Measurements from ENCODE around the gene YAF2. TPM values are rescaled to one million over a fixed set of nuclear protein-coding genes. Genes with fewer than 3 reads are reported as not detected.

YAF2 gene
- total RNA-seq, 1 donor: 19.9 TPM

DNA sequence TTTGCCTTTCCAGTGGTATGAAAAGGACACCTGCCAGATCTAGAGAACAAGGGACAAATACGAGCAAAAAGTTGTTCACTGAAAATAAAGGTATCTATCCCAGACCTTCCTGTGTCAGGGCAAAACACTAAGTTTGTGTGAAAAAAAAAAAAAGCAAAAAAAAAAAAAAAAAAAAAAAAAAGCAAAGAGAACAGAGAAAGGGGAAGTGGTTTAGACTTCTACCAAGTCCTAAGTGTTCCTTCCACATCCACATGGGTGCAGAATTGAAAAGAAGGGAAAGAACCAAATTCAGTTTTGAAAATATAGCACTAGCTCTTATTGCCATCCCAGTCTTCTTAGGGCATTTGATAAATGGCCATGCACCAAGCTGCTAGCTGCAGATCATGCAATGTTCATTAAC is 46.1 kb upstream of the YAF2 start:
- no peak for DNase-seq (ENCODE audit: insufficient read length, low spot score, missing footprints)
- H3K4me1 ChIP-seq (ENCODE audit: insufficient read depth, low read length): no peaks in the 10 kb centered on the region

DNA sequence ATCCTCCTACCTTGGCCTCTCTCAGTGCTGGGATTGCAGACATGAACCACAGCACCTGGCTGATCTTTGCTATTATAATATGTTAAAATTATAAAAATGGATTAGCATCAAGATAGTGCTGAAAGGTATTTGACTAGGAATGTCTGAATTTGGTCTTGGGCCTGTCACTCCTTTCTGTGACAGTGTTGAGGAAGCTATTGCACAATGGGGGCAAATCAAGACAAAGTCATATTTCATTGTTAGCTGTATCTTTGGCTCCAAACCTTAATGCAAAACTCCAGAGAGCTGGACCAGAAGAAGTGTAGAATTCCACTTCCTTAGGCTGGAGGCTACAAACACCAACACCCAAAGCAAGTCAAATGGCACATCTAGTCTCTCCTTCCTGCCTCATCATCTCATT is 45.7 kb upstream of the YAF2 start:
- H3K4me1 ChIP-seq (ENCODE audit: insufficient read depth, low read length): no peaks in the 10 kb centered on the region
- H3K79me2 ChIP-seq (ENCODE audit: insufficient read depth, low read length): no peaks in the 10 kb centered on the region
- no peak for DNase-seq (ENCODE audit: insufficient read length, low spot score, missing footprints)
- no peak overlapping the region for H3K27ac ChIP-seq (ENCODE audit: low read depth, low read length)
- no peaks in the 10 kb centered on the region for H3K9me3 ChIP-seq (ENCODE audit: low read depth, low read length)
- H3K4me3 ChIP-seq (ENCODE audit: insufficient read depth, low read length): no peak overlapping the region
- no peak overlapping the region for H2AFZ ChIP-seq (ENCODE audit: low read length)
- TF ChIP-seq, protein P1, sequence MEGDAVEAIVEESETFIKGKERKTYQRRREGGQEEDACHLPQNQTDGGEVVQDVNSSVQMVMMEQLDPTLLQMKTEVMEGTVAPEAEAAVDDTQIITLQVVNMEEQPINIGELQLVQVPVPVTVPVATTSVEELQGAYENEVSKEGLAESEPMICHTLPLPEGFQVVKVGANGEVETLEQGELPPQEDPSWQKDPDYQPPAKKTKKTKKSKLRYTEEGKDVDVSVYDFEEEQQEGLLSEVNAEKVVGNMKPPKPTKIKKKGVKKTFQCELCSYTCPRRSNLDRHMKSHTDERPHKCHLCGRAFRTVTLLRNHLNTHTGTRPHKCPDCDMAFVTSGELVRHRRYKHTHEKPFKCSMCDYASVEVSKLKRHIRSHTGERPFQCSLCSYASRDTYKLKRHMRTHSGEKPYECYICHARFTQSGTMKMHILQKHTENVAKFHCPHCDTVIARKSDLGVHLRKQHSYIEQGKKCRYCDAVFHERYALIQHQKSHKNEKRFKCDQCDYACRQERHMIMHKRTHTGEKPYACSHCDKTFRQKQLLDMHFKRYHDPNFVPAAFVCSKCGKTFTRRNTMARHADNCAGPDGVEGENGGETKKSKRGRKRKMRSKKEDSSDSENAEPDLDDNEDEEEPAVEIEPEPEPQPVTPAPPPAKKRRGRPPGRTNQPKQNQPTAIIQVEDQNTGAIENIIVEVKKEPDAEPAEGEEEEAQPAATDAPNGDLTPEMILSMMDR (IDR thresholded peaks at IDR 0.05; ENCODE audit: extremely low read depth, low read depth, low read length): no peak
- H3K4me2 ChIP-seq (ENCODE audit: insufficient read depth, low read length): no peak overlapping the region
- H4K20me1 ChIP-seq (ENCODE audit: insufficient read depth, low read length): no peaks in the 10 kb centered on the region
- H3K36me3 ChIP-seq (ENCODE audit: insufficient read depth, low read length): no peaks in the 10 kb centered on the region
- no peaks in the 10 kb centered on the region for H3K27me3 ChIP-seq (ENCODE audit: insufficient read depth, low read length)

More for the DNA sequence above, 46.1 kb upstream of the YAF2 start:
- Histone ChIP-seq H3K27me3 (ENCODE audit: insufficient read depth, low read length) (no peaks in the 10 kb centered on the region), H3K36me3 (ENCODE audit: insufficient read depth, low read length) (no peaks in the 10 kb centered on the region), H3K9me3 (ENCODE audit: low read depth, low read length) (no peaks in the 10 kb centered on the region), H2AFZ (ENCODE audit: low read length) (no peak overlapping the region), H3K4me3 (ENCODE audit: insufficient read depth, low read length) (no peak overlapping the region), H3K4me2 (ENCODE audit: insufficient read depth, low read length) (no peak overlapping the region), H3K27ac (ENCODE audit: low read depth, low read length) (no peak overlapping the region), H3K79me2 (ENCODE audit: insufficient read depth, low read length) (no peaks in the 10 kb centered on the region), H4K20me1 (ENCODE audit: insufficient read depth, low read length) (no peaks in the 10 kb centered on the region)
- TF ChIP-seq, protein P1 (IDR thresholded peaks at IDR 0.05; ENCODE audit: extremely low read depth, low read depth, low read length): no peak

DNA sequence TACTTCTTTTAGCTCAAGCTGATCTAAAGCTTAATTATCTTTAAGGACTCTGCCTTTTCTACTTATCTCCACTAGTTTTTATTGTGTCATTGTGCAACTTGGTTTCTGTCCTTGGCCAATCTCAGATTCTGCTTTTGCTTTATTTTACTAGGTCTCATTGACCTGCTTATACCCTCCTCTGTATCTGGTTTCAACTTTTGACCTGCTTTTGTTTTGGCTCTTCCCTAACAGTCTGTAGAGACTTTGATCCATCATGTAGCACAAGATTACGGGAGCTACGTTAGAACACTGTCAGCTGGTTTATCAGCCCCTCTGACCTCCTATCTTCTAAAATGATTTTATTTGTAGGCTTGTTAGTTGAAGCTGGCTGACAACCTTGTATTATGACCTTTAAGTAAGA is 44.2 kb upstream of the YAF2 start:
- H3K4me2 ChIP-seq (ENCODE audit: insufficient read depth, low read length): no peak overlapping the region
- no peak for DNase-seq (ENCODE audit: insufficient read length, low spot score, missing footprints)
- no peaks in the 10 kb centered on the region for H4K20me1 ChIP-seq (ENCODE audit: insufficient read depth, low read length)
- no peaks in the 10 kb centered on the region for H3K9me3 ChIP-seq (ENCODE audit: low read depth, low read length)
- no peak overlapping the region for H2AFZ ChIP-seq (ENCODE audit: low read length)
- TF ChIP-seq, protein P1 (IDR thresholded peaks at IDR 0.05; ENCODE audit: extremely low read depth, low read depth, low read length): no peak
- no peak overlapping the region for H3K4me3 ChIP-seq (ENCODE audit: insufficient read depth, low read length)
- no peaks in the 10 kb centered on the region for H3K27me3 ChIP-seq (ENCODE audit: insufficient read depth, low read length)
- no peaks in the 10 kb centered on the region for H3K79me2 ChIP-seq (ENCODE audit: insufficient read depth, low read length)
- H3K36me3 ChIP-seq (ENCODE audit: insufficient read depth, low read length): no peaks in the 10 kb centered on the region
- H3K4me1 ChIP-seq (ENCODE audit: insufficient read depth, low read length): no peaks in the 10 kb centered on the region
- H3K27ac ChIP-seq (ENCODE audit: low read depth, low read length): no peak overlapping the region

DNA sequence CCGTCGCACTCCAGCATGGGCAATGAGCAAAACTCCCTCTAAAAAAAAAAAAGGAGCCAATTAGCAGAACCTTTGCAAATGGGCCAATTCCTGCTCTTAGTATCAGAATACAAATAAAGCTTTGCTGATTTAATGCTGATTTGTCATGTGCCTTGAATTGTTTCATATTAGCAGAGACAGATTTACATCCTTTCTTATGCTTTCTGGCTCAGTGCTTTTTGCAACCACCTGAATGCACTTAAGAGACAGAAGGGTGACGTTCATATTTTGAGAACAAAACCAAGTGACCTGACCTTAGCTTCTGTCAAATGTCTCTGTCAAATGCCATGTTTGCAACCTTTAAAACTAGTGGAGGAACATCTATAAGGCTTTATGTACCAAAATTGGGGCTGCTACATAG is 43.8 kb upstream of the YAF2 start:
- Histone ChIP-seq H3K27me3 (ENCODE audit: insufficient read depth, low read length) (no peaks in the 10 kb centered on the region), H3K27ac (ENCODE audit: low read depth, low read length) (no peak overlapping the region), H3K4me2 (ENCODE audit: insufficient read depth, low read length) (no peak overlapping the region), H4K20me1 (ENCODE audit: insufficient read depth, low read length) (no peaks in the 10 kb centered on the region), H2AFZ (ENCODE audit: low read length) (no peak overlapping the region), H3K4me1 (ENCODE audit: insufficient read depth, low read length) (no peaks in the 10 kb centered on the region), H3K9me3 (ENCODE audit: low read depth, low read length) (no peaks in the 10 kb centered on the region), H3K36me3 (ENCODE audit: insufficient read depth, low read length) (no peaks in the 10 kb centered on the region), H3K79me2 (ENCODE audit: insufficient read depth, low read length) (no peaks in the 10 kb centered on the region), H3K4me3 (ENCODE audit: insufficient read depth, low read length) (no peak overlapping the region)
- no peak for DNase-seq (ENCODE audit: insufficient read length, low spot score, missing footprints)
- TF ChIP-seq, protein P1 (IDR thresholded peaks at IDR 0.05; ENCODE audit: extremely low read depth, low read depth, low read length): no peak
